NCI-H510A treated with DMSO at 0.1 percent for 48 hours (cell line): ENCODE data around the gene SKI.
A peak's percentile ranks its signal among the peaks of the same experiment; 100 is the strongest.

ENCODE experiments used
- DNase-seq: peaks from one replicate; lab custom pipeline; 2025; lab: John Stamatoyannopoulos, UW

Gene SKI

DNA sequence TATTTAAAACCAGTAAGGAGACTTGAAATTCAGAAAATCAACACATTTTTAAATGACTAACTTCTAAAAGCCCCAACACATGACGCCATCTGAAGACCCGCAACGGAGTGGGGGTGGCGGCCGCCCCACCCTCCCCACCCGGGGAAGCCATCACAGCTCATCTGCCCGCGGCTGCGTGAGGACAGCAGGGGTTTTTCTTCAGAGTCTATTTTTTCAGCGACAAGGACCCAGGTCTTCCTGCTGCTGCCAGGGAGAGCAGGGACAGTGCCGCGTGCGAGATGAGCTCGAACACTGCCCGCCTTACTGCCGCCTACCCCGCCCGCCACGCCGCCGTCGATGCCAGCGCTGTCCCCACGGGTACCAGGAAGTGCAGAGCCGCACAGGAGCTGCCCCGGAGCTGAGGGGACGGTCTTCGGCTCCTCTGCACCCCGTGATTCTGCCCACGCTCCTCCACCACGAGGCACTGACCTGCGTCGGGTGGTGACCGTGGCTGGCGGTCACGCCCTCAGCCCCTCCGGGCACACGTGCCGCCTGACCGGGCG lies 79.0 kb downstream of the SKI start:
- no peak for DNase-seq

- peak; percentile 23 for DNase-seq
These were observed 79.9 kb downstream of the SKI start for GRCh38 chr1:2307972-2308371.

DNA sequence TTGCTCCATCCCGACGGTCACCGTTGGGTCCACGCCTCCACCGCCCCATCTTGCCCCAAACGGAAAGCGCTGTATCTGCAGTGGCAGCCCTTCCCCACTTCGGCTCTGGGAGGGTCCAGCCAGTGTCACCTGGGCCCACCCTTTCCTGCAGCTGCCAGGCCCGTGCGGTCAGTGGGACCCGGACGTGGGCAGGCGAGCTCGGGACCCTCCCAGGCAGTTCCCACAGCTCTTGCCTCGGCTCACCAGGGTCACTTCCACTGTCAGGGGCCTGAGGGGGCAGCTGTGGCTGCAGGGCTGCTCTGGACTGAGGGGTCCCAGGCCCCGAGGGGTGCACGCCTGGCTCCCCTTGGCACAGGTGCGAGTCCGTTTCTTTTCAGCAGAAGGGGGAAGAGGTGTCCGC lies 80.7 kb downstream of the SKI start:
- DNase-seq: no peak

DNA sequence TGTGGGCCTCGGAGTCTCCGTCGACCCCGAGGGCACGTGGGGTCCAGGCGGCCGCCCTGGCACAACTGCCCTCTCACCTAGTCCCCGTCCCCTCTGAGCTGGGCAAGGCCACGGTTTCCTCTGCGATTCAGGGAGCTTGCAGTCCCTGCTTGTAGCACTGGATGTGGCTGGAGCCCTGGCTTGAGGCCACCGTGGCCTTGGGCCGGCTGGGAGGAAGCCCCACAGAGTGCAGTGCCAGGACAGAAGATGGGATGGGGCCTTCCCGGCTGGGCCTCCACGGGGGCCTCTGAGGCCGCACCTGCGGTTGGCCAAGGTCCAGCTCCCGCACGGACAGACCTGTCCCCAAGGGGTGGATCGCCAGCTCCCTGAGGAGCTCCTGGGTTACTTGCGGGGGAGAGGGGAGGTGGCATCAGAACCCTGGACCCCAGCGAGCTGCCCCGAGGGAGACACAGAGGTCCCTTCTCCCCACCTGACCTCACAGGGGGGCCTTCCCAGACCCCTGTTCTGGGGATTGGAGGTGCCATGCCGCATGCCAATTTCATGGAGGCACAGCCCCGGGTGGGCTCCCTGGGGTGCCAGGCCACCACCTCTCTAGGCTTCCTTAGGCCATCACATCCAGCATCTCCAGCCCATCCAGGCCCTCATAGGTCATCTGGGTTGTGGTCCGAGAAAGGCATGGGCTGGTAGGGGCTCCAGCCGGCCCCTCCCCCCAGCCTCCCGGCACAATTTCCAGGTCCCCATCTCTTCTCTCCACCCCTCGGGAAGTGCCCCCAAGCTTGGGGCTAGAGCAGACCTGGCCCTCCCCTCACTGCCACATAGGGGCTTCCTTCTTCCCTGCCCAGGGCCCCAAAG lies 82.4 kb downstream of the SKI start:
- DNase-seq: no peak

DNA sequence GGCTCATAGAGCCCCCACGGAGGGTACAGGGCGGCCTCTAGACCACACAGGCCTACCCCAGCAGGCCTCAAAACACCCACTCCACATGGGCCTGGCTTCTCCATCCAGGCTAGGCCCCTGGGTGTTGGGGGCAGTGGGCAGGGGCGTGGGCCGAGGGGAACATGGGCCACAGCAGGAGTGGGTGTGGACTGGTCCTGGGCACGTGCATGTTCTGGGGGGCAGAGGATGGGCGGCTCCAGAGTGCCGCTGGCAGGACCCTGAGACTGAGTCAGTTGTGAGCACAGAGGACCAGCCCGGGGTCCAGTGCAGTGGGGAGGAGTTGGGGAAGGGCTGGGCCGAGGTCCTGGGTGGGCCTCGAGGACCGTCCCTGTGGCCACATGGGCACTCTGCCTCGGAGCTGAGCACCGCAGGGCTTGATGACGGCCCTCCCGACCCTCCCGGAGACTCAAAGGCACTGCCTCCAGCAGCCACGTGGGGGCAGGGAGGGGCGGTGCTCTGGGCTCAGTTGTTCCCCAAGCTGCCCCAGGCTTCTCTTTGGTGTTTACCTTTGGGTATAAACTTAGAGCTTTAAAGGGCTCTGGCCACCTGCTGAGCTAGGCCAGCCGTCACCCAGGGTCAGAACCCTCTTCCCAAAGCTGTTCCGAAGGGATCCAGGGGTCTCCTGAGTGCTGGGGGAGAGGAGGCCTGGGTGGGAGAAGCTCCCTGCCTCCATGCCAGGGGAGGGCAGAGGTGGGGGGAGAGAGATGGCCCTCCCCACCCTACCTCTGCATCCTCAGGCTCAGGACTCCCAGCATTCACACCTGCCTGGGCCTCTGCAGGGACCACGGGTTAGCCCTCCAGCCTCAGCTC lies 83.3 kb downstream of the SKI start:
- DNase-seq: peak; percentile 52

GRCh38 chr1:2312160-2312514 lies 84.0 kb downstream of the SKI start:
- no peak for DNase-seq

GRCh38 chr1:2312515-2313301 lies 84.6 kb downstream of the SKI start:
- DNase-seq: no peak

GRCh38 chr1:2313651-2314261 lies 85.6 kb downstream of the SKI start:
- no peak for DNase-seq

DNA sequence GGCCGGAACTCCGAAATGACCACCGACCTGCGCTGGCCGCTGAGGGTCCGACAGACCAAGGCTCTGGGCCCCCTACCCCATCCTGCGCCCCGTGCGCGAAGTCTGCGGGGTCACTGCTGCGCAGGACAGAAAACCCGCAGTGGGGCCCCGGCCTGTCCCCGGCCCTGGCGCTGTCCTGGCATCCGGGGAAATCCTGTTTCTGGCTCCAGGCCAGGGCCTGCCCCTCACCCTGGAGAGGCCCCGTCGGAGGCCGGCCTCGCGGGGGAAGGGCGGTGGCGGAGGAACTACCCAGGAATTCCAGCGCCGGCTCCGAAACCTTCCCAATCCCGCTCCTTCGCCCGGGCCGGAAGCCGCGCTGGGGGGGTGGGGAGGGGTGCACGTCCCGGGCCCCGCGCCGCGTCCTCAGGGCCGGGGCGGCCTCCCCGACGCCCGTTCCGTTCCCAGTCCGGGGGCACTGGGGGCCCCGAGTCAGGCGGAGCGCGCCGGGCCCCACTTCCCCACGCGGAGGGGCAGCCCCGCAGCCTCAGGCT lies 86.2 kb downstream of the SKI start:
- peak; percentile 40 for DNase-seq

DNA sequence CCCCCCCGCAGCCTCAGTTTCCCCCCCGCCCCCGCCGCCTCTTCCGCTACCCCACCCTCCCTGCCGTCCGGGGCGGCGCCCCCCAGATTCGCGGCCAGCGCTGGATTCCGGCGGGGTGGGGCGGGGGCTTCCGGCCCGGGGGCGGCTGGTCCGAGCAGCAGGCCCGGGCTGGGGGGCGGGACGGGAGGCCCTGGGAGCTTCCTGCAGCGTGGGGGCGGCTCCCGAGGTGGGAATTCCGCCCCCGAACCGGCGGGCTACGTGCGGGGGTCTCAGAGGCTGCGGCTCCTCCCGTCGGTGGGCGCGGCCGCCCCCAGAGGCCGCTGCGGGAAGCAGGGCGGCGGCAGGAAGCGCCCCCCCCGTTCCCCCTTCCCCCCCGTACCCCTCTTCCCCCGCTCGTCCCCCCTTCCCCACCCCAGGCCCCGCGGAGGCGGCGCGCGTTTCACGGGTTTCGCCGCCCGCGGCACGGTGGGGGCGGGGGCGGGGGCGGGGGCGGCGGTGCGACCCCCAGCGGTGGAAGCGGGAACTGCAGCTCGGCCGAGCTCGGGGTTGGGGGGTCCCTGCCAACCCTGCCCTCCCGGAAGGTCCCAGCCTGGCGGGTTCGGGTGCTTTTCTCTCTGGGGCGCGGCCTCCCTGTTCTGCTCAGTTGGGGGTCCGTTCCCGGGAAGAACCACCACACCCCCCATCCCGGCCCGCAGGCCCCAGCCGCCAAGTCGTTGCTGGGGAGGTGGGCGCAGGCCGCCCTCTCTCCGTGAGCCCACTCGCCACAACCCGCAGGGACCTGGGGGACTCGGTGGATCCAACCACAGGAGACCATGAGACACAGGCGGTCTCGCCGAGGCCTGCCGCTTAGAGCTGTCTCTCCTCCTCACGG lies 86.9 kb downstream of the SKI start:
- no peak for DNase-seq

GRCh38 chr1:2315674-2316450 lies 87.7 kb downstream of the SKI start:
- no peak for DNase-seq

DNA sequence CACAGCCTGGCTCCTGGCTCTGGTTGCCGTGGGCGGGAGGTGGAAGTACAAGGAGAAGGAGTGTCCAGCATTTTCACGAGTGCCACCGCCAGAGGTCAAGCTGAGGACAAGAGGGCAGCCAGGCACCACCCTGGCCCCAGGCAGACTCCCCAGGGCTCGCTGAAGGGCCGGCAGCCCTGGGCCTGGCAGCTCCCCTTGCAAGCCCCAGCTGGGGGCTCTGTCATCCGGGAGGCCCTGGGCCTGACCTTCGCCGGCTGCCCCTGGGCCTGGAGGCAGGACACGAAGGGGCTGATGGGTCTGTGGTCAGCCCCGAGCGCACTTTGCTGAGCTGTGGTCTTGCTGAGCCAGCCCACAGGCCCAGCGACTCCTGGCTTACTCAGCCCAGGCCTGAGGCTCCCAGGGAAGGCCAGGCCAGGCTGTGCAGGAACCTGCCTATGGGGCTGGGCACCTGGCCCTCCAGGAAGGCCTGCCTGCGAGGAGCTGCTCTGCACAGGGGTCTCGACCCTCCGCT lies 88.4 kb downstream of the SKI start:
- DNase-seq: no peak

- no peak for DNase-seq
These were observed 89.3 kb downstream of the SKI start for GRCh38 chr1:2317230-2318065.

DNA sequence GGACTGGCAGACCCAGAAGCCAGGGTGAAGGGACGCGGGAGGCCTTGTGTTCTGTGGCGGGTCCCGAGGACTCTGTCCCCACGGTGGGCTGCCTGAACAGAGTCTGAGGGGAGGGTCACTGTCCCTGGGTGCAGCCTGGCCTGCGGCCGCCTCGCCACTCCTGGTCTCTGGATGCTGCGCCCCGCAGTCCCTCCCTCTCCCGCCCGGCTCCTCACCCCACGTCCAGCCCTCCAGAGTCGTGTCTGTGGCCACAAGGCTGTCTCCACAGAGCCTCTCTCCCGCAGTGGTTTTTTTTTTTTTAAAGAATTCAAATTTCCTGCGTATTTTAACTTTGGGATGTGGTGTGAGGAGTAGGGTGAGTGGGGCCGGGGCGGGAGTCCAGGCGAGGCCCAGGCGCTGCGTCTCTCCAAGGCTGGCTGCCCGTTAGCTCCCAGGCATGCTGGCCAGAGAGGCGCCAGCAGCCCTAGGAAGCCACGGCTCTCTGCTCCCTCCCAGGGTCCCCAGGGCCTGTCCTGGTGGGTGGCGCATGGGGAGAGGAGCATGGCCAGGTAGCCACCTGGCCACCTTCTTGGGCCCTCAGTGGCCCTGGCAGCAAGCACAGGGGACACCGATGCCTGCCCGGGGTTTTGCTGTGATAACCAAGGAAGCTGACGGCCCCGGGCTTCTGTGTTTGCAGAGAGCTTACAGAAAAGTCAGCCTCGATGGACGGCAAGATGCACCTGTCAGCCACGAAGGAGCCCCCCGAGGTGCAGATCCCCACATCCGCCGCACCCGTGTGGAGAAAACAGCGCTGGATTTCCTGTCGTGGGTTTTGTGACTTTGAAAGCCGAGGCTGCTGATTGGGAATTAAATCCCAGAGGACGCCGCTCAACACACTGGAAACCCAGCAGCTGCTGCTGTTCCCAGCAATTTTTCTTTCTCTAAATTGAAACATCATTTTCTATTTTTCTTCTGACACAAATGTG lies 90.5 kb downstream of the SKI start:
- DNase-seq: no peak

DNA sequence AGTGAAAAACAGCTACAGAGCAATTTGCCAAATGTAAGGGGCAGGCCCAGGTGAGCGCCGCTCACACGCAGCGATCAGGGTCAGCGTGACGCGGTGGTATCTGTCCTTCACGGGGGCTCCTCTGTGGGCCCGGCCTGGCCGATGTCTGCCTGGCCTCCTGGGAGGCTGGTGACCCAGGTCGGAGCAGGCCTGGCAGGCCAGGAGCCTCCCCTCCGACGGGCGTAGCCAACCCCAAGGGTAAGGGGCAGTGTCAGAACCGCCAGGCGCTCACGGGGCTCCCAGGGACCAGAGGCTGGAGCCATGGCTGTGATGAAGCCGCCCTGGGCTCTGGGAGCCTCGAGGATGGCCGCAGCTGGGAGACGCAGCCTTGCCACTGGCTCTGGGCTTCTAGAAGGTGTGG lies 91.2 kb downstream of the SKI start:
- DNase-seq: no peak

DNA sequence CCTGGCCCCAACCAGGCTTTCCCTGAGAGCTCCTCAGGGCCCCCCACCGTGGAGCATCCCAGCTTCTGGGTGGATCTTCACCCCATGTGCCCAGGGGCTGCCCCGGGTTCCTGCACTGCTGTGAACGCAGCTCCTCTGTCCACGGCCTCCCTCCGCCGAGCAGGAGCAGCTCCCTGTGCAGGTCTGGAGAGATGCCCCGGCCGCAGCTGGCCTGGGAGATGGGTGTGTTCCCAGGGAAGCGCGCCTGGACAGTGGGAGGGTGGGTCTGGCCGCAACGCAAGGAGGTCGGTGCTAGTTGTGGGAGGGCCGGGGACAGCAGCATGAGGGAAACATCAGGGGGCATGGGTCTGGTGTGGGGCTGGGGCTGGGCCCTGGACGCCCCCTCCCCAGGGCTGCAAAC lies 91.9 kb downstream of the SKI start:
- DNase-seq: no peak
